PC-9 (cell line): ENCODE results near the gene ACP1.

Experiments
- CTCF ChIP-seq: fragments of 200-600 bp; sonication (generic); conservative IDR thresholded peaks from 2 replicates; pipeline ENCODE4 v1.6.1; 2017; ENCODE audit warnings: mixed run types, antibody characterized with exemption, mild to moderate bottlenecking, moderate library complexity
- EZH2 ChIP-seq: fragments of 200-600 bp; sonication (generic); IDR thresholded peaks from 2 replicates; pipeline ENCODE4 v1.8.0; 2017; ENCODE audit warnings: antibody characterized with exemption, low read depth

- TF ChIP-seq CTCF, result no peak
- TF ChIP-seq EZH2, result no peak
Observed at GRCh38 chr2:281381-281780, 16.6 kb downstream of the ACP1 start.
